ENCODE measurements around the gene APOBEC3H. TPM values are rescaled to one million over a fixed set of nuclear protein-coding genes. Genes with fewer than 3 reads are reported as not detected.

APOBEC3H gene
- total and polyA plus RNA-seq, 4 donors, result 0.41 TPM; not detected in 3

DNA sequence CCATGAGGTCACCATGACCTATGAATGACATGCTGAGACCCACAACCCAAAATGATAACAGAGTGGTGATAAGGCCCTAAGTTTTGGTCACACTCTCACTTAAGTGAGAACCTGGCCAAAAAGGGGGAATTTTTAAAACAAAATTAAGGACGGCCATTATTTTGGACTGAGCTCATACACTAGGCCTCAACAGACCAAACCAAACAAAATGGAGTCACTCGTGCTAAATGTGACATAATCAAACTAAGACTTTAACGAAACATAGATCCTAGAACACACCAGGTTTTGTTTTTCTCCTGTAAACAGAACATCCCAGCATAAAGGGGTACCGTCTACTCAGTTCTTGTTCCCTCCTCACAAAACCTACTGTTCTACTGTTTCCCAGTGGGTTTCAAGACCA, 11.4 kb downstream of the APOBEC3H start:
- no peak for DNase-seq (ENCODE audit: low read depth in 4 of 6, low spot score in 6 of 6)
- Histone ChIP-seq H3K4me3 (ENCODE audit: low read depth, low read length) (no peak overlapping the region), H3K36me3 (ENCODE audit: control insufficient read depth, insufficient read depth, low read length) (no peaks in the 10 kb centered on the region), H3K4me1 (ENCODE audit: control insufficient read depth, insufficient read depth, low read length) (no peaks in the 10 kb centered on the region), H3K9me3 (ENCODE audit: control insufficient read depth, insufficient read depth, low read length) (no peaks in the 10 kb centered on the region), H3K27ac (ENCODE audit: low read depth, low read length) (no peak overlapping the region), H3K27me3 (ENCODE audit: control insufficient read depth, insufficient read depth, low read length) (no peaks in the 10 kb centered on the region)
- 100% methylated on average over 2 of the region's 4 CpGs for WGBS (ENCODE audit: insufficient coverage)

DNA sequence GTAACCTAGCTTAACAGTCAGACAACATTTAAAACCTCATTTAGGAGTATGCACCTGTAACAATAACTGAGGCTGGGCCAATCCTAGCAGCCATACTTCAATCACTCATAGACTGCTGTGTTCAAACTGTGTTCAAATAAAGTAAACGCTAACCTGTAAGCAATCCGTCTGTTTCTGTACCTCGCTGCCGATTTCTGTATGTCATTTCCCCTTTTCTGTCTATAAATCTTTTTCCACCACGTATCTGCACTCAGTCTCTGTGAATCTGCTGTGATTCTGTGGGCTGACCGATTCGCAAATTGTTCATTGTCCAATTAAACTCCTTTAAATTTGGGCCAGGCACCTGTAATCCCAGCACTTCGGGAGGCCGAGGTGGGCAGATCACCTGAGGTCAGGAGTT, 12.3 kb downstream of the APOBEC3H start:
- WGBS (ENCODE audit: insufficient coverage), result 88% methylated on average over 9 of the region's 9 CpGs
- no peaks in the 10 kb centered on the region for H3K9me3 ChIP-seq (ENCODE audit: control insufficient read depth, insufficient read depth, low read length)
- no peak overlapping the region for H3K4me3 ChIP-seq (ENCODE audit: low read depth, low read length)
- peaks cover 6% of the 10 kb centered on the region for H3K27me3 ChIP-seq (ENCODE audit: control insufficient read depth, insufficient read depth, low read length)
- H3K27ac ChIP-seq (ENCODE audit: low read depth, low read length), result no peak overlapping the region
- DNase-seq (ENCODE audit: low read depth in 4 of 6, low spot score in 6 of 6), result no peak
- H3K36me3 ChIP-seq (ENCODE audit: control insufficient read depth, insufficient read depth, low read length), result no peaks in the 10 kb centered on the region
- H3K4me1 ChIP-seq (ENCODE audit: control insufficient read depth, insufficient read depth, low read length), result no peaks in the 10 kb centered on the region

DNA sequence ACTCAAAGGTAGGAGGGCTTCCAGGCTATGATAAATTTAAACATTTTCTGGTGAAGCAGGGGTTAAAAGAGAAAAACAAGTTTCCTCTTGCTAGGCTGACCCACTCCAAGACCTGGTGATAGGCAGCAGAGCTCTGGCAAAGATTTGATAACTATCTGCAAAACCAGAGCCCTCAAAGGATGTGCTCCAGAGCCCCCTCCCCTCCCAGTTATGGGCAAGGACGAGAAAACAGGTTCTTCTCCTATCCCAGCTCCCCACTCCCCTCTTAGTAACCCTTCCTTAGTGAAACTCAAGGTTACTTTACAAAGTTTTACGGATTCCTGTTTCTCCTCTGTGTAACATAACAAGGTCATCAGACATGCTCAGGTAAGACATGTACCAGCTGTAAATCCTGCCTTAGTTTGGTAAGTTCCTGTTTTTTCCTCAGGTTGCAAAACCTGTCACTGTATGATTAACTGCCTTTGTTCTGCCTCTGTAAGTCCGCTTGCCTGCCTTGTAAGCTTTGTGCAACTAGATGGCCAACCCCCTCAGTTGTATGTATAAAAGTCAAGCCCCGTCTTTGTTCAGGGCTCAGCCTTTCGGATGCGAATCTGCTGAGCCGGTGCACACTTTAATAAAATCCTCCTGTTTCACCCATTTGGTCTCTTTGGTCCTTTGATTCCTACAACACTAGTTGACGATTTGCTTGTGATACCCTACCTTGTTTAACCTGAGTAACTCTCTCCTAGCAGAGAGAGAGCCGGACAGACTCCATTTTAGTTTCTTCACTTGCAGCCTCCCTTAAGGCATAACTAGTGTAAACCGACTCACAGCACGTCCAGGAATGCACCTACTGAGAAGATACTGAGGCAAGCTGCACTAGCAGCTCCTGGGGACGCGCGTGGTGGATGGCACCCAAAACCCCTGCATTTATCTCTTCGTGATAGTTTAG, 13.9 kb downstream of the APOBEC3H start:
- peaks cover 17% of the 10 kb centered on the region for H3K27me3 ChIP-seq (ENCODE audit: control insufficient read depth, insufficient read depth, low read length)
- peak in 1 of 6 donors; percentile 23 for DNase-seq (ENCODE audit: low read depth in 4 of 6, low spot score in 6 of 6)
- H3K27ac ChIP-seq (ENCODE audit: low read depth, low read length), result no peak overlapping the region
- H3K9me3 ChIP-seq (ENCODE audit: control insufficient read depth, insufficient read depth, low read length), result no peaks in the 10 kb centered on the region
- WGBS (ENCODE audit: insufficient coverage), result 38% methylated on average over 11 of the region's 15 CpGs
- H3K4me1 ChIP-seq (ENCODE audit: control insufficient read depth, insufficient read depth, low read length), result no peaks in the 10 kb centered on the region
- H3K4me3 ChIP-seq (ENCODE audit: low read depth, low read length), result no peak overlapping the region
- H3K36me3 ChIP-seq (ENCODE audit: control insufficient read depth, insufficient read depth, low read length), result no peaks in the 10 kb centered on the region

DNA sequence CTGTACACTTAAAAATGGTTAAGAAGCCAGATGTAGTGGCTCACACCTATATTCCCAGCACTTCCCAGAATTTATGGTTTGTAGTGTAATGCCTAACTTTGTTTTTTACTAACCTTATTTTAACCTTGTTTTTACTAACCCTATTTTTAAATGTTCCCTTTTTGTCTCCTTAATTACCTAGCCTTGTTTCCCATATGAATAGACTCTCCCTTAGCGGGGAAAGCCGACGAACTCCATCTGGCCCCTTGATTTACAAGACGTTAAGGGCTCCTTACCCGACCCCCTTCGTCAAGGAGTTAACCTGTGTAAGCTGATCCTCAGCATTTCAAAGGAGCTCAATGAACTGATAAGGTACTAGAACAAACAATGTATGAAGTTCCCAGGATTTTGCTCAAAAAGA, 17.1 kb downstream of the APOBEC3H start:
- H3K4me3 ChIP-seq (ENCODE audit: low read depth, low read length), result no peak overlapping the region
- no peak for DNase-seq (ENCODE audit: low read depth in 4 of 6, low spot score in 6 of 6)
- WGBS (ENCODE audit: insufficient coverage), result 31% methylated on average over 4 of the region's 6 CpGs
- H3K36me3 ChIP-seq (ENCODE audit: control insufficient read depth, insufficient read depth, low read length), result no peaks in the 10 kb centered on the region
- H3K27me3 ChIP-seq (ENCODE audit: control insufficient read depth, insufficient read depth, low read length), result peaks cover 21% of the 10 kb centered on the region
- no peaks in the 10 kb centered on the region for H3K4me1 ChIP-seq (ENCODE audit: control insufficient read depth, insufficient read depth, low read length)
- no peaks in the 10 kb centered on the region for H3K9me3 ChIP-seq (ENCODE audit: control insufficient read depth, insufficient read depth, low read length)
- H3K27ac ChIP-seq (ENCODE audit: low read depth, low read length), result no peak overlapping the region

DNA sequence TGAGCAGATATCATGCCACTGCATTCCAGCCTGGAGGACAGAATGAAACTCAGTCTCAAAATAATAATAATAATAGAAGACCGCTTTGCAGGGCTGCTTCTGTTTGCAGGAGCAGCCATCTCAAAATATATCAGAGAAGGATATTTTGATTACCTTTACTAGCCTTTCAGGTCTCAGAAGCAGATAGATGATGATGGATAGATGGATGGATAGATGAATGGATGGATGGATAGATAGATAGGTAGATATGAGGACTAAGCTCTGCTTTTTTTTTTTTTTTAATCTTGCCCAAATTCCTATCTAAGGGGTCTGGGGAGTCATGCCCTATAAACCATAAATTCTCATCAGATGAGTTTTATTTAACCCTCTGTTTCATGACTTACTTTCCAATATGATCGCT, 18.5 kb downstream of the APOBEC3H start:
- no peaks in the 10 kb centered on the region for H3K9me3 ChIP-seq (ENCODE audit: control insufficient read depth, insufficient read depth, low read length)
- DNase-seq (ENCODE audit: low read depth in 4 of 6, low spot score in 6 of 6), result no peak
- no peak overlapping the region for H3K4me3 ChIP-seq (ENCODE audit: low read depth, low read length)
- H3K27ac ChIP-seq (ENCODE audit: low read depth, low read length), result no peak overlapping the region
- H3K27me3 ChIP-seq (ENCODE audit: control insufficient read depth, insufficient read depth, low read length), result peaks cover 21% of the 10 kb centered on the region
- H3K36me3 ChIP-seq (ENCODE audit: control insufficient read depth, insufficient read depth, low read length), result no peaks in the 10 kb centered on the region
- WGBS (ENCODE audit: insufficient coverage), result no CpG with 5 or more reads among the region's 2 CpGs
- no peaks in the 10 kb centered on the region for H3K4me1 ChIP-seq (ENCODE audit: control insufficient read depth, insufficient read depth, low read length)

DNA sequence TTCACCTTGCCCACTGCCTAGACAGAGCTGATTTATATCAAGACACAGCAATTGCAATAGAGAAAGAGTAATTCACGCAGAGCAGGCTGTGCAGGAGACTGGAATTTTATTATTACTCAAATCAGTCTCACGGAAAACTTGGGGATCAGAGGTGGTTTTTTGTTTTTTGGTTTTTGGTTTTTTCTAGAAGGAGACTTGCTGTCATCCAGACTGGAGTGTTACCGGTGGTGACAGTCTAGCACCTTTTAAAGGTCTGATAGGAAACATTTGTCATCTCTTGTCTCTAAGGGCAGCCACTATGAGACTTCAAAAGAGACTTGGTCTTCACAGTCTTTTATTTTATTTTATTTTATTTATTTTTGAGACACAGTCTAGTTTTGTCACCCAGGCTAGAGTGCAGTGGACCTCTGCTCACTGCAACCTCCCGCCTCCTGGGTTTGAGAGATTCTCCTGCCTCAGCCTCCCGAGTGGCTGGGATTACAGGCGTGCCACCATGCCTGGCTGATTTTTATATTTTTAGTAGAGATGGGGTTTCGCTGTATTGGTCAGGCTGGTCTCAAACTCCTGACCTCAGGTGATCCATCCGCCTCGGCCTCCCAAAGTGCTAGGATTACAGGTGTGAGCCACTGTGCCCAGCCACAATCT, 19.1 kb downstream of the APOBEC3H start:
- Histone ChIP-seq H3K9me3 (ENCODE audit: control insufficient read depth, insufficient read depth, low read length) (no peaks in the 10 kb centered on the region), H3K27me3 (ENCODE audit: control insufficient read depth, insufficient read depth, low read length) (peaks cover 21% of the 10 kb centered on the region), H3K36me3 (ENCODE audit: control insufficient read depth, insufficient read depth, low read length) (no peaks in the 10 kb centered on the region), H3K27ac (ENCODE audit: low read depth, low read length) (no peak overlapping the region), H3K4me3 (ENCODE audit: low read depth, low read length) (no peak overlapping the region), H3K4me1 (ENCODE audit: control insufficient read depth, insufficient read depth, low read length) (no peaks in the 10 kb centered on the region)
- WGBS (ENCODE audit: insufficient coverage), result 91% methylated on average over 3 of the region's 9 CpGs
- DNase-seq (ENCODE audit: low read depth in 4 of 6, low spot score in 6 of 6), result no peak

DNA sequence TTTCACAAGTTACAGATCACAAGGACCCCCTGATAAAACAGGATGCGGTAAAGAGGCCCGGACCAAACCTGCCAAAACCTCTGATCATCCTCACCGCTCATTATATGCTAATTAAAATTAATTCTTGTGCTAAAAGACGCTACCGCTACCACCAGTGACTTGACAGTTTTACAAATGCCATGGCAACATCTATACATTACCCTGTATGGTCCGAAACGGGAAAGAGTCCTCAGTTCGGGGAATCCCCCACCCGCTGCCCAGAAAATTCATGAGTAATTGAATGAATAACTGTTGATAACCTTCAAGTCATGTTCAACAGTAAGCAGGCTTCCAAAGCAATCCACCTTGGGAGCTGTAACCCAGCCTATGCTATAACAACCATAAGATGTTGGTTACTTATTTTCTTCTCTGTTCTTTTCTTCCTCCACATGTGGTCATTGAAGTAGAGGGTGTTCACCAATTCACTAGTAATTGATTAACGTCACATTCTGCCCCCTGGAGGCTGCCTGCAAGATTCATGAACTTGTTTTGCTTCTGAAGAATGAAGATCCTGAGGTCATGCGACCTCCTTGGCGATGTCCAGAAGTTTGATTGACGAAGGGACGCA, 20.6 kb downstream of the APOBEC3H start:
- Histone ChIP-seq H3K36me3 (ENCODE audit: control insufficient read depth, insufficient read depth, low read length) (no peaks in the 10 kb centered on the region), H3K4me3 (ENCODE audit: low read depth, low read length) (no peak overlapping the region), H3K4me1 (ENCODE audit: control insufficient read depth, insufficient read depth, low read length) (no peaks in the 10 kb centered on the region), H3K27ac (ENCODE audit: low read depth, low read length) (no peak overlapping the region), H3K27me3 (ENCODE audit: control insufficient read depth, insufficient read depth, low read length) (peaks cover 21% of the 10 kb centered on the region), H3K9me3 (ENCODE audit: control insufficient read depth, insufficient read depth, low read length) (no peaks in the 10 kb centered on the region)
- peak in 2 of 6 donors; percentile 27 to 42 for DNase-seq (ENCODE audit: low read depth in 4 of 6, low spot score in 6 of 6)
- 35% methylated on average over 6 of the region's 14 CpGs for WGBS (ENCODE audit: insufficient coverage)

DNA sequence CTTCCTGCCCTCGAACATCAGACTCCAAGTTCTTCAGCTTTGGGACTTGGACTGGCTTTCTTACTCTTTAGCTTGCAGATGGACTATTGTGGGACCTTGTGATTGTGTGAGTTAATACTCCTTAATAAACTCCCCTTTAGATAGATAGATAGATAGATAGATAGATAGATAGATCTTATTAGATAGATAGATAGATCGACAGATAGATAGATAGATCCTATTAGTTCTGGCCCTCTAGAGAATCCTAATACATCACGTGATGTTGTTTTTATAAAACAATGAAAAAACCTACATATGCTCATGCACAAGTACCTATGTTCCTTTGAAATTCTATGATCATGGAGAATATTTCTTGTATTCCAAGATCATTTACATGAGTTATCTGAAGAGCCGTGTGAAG, 23.9 kb downstream of the APOBEC3H start:
- Histone ChIP-seq H3K4me1 (ENCODE audit: control insufficient read depth, insufficient read depth, low read length) (peaks cover 8% of the 10 kb centered on the region), H3K27me3 (ENCODE audit: control insufficient read depth, insufficient read depth, low read length) (peaks cover 3% of the 10 kb centered on the region), H3K4me3 (ENCODE audit: low read depth, low read length) (no peak overlapping the region), H3K36me3 (ENCODE audit: control insufficient read depth, insufficient read depth, low read length) (no peaks in the 10 kb centered on the region), H3K9me3 (ENCODE audit: control insufficient read depth, insufficient read depth, low read length) (no peaks in the 10 kb centered on the region), H3K27ac (ENCODE audit: low read depth, low read length) (no peak overlapping the region)
- no CpG with 5 or more reads among the region's 4 CpGs for WGBS (ENCODE audit: insufficient coverage)
- no peak for DNase-seq (ENCODE audit: low read depth in 4 of 6, low spot score in 6 of 6)

DNA sequence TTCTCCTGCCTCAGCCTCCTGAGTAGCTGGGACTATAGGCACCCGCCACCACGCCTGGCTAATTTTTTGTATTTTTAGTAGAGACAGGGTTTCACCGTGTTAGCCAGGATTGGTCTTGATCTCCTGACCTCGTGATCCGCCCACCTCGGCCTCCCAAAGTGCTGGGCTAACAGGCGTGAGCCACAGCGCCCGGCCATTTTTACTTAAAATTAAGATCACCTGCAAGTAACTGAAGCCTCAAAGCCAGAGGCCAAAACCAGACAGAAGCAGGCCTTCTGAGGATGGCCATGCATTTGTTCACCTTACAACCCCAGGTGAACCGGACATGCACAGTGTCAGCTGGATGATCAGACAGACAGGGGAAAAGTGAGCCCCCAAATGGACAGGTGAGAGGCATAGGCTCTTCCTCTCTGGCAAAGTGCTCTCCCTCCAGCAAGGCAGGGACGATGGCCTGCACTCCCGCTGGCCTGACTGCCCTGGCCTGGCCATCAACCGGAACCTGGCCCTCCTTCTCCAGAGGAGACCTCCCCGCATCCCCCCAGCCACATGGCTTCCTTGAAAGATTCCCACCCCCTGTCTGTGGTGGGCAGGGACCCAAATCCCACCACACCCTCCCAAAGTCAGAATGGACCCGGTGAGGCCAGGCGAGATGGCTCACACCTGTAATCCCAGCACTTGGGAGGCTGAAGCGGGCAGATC, 25.9 kb downstream of the APOBEC3H start:
- Histone ChIP-seq H3K4me3 (ENCODE audit: low read depth, low read length) (no peak overlapping the region), H3K27ac (ENCODE audit: low read depth, low read length) (no peak overlapping the region), H3K9me3 (ENCODE audit: control insufficient read depth, insufficient read depth, low read length) (no peaks in the 10 kb centered on the region), H3K36me3 (ENCODE audit: control insufficient read depth, insufficient read depth, low read length) (no peaks in the 10 kb centered on the region), H3K27me3 (ENCODE audit: control insufficient read depth, insufficient read depth, low read length) (no peaks in the 10 kb centered on the region), H3K4me1 (ENCODE audit: control insufficient read depth, insufficient read depth, low read length) (peaks cover 8% of the 10 kb centered on the region)
- DNase-seq (ENCODE audit: low read depth in 4 of 6, low spot score in 6 of 6), result no peak
- WGBS (ENCODE audit: insufficient coverage), result 93% methylated on average over 15 of the region's 17 CpGs

Measured in spinal cord (tissue), 10 donors.